GM13976 (cell line): ENCODE measurements around the gene ZNF805.

ENCODE experiments used
- DNase-seq: peaks from one replicate; pipeline ENCODE4 v3.0.0; 2012; ENCODE audit warnings: low spot score
- CTCF ChIP-seq: IDR thresholded peaks from 2 replicates; pipeline ENCODE4 v1.5.1; 2012; ENCODE audit warnings: borderline replicate concordance, mild to moderate bottlenecking; ENCODE audit not compliant: insufficient read depth; ENCODE audit errors: extremely low read depth, missing control alignments, control extremely low read depth
- in situ Hi-C: fragments of 300-500 bp; cut with MboI; formaldehyde crosslinking; loops from one replicate; pipeline ENCODE4 v1.12.0; 2022; ENCODE audit warnings: low sequenced_read_pairs, mixed read lengths, inconsistent platforms; ENCODE audit not compliant: unreplicated experiment

ZNF805 gene

GRCh38 chr19:57293719-57294118 lies 53.3 kb downstream of the ZNF805 start:
- DNase-seq, result no peak
- TF ChIP-seq CTCF, result no peak
- in situ Hi-C loops, result no loop called here

GRCh38 chr19:57302020-57302465 lies 61.6 kb downstream of the ZNF805 start:
- TF ChIP-seq CTCF, result no peak
- in situ Hi-C loops, result no loop called here
- DNase-seq, result no peak

GRCh38 chr19:57302727-57303401 lies 62.4 kb downstream of the ZNF805 start:
- no peak for TF ChIP-seq CTCF
- in situ Hi-C loops, result no loop called here
- DNase-seq, result no peak
